Neural cell (in vitro differentiated cells): ENCODE results near the gene CNTD1.

Source experiments
- CTCF ChIP-seq: fragments of 450-650 bp; IDR thresholded peaks from 2 replicates; pipeline ENCODE4 v1.5.1; 2014; ENCODE audit warnings: antibody characterized with exemption, mild to moderate bottlenecking, moderate library complexity; ENCODE audit not compliant: poor library complexity, severe bottlenecking
- EP300 ChIP-seq: fragments of 450-650 bp; conservative IDR thresholded peaks from 2 replicates; pipeline ENCODE4 v1.6.1; 2014; ENCODE audit warnings: antibody characterized with exemption, mild to moderate bottlenecking, moderate library complexity; ENCODE audit not compliant: poor library complexity, severe bottlenecking
- RAD21 ChIP-seq: fragments of 450-650 bp; conservative IDR thresholded peaks from 2 replicates; pipeline ENCODE4 v1.6.1; 2014; ENCODE audit warnings: antibody characterized with exemption, mild to moderate bottlenecking, moderate library complexity
- TAF1 ChIP-seq: IDR thresholded peaks from 2 replicates; pipeline ENCODE4 v1.6.1; 2012; ENCODE audit warnings: low read depth

DNA sequence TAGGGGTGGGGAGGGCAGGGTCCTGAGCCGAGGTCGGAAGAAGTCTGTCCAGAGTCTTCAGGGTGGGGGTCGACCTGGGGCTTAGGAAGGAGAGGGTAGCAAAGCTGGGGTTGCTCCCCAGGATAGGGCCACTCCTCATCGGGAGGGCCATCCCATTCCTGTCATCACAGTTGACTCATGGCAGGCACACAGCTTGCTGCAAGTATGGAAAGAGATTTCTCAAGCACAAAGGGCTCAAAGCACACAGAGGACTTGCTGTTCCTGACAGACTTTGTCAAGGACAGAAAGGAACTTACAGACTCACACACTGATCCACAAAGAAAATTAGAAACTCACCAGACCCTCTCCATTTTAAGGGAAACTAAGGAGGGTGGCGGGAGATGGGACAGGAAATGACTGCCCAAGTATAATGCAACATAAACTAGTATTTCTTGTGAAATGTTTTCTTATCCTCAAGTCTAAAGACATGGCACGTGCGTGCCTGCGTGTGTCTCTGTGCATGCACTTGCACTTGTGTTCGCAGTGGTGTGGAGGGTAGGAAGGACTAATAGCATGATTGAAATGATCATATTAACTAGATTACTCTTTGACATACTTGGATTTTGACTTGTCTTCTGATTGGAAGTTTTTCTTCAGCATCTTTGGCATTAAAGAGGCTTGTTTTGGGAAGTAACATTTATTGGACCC, 48.1 kb downstream of the CNTD1 start:
- no peak for TF ChIP-seq CTCF
- no peak for TF ChIP-seq RAD21
- TF ChIP-seq EP300, result no peak
- no peak for TF ChIP-seq TAF1
